Purkinje cell (primary cell): ENCODE measurements around the gene SLX9. TPM values are rescaled to one million over a fixed set of nuclear protein-coding genes. Genes with fewer than 3 reads are reported as not detected.

ENCODE experiments used
- polyA plus RNA-seq: library from polyadenylated mRNA; unstranded; fragments of >200 nt; fragmentation: Nextera tagmentation; gene quantifications from 2 replicates; pipeline ENCODE4 v1.2.1, GENCODE V29; 2014

SLX9 gene
- polyA plus RNA-seq = 1.4 and 1.6 TPM in 2 replicates

GRCh38 chr21:44939532-44940115 lies at the start of gene SLX9:
Gene SLX9, plus strand, starts transcription at chr21:44940029. Its CDS starts 29 bp downstream, at chr21:44940058.

GRCh38 chr21:44920694-44921604 lies 18.9 kb upstream of the SLX9 start, which contains the start of gene ITGB2:
Gene ITGB2, minus strand, starts transcription at chr21:44920899. Its CDS starts 10,117 bp downstream, at chr21:44910782.

Other genes with a start within 250 kb of the SLX9 start
- not detected in 2 replicates for gene KRTAP10-12, start 242.9 kb upstream of the SLX9 start, polyA plus RNA-seq
- gene TSPEAR, start 228.5 kb upstream of the SLX9 start, polyA plus RNA-seq = not detected in 2 replicates
- gene UBE2G2, start 138.2 kb upstream of the SLX9 start, polyA plus RNA-seq = 18.6 and 38.5 TPM in 2 replicates
- 66.7 and 90.6 TPM in 2 replicates for gene SUMO3, start 122.0 kb upstream of the SLX9 start, polyA plus RNA-seq
- 9.0 and 12.0 TPM in 2 replicates for gene PTTG1IP, start 66.3 kb upstream of the SLX9 start, polyA plus RNA-seq
- gene ITGB2, start 19.1 kb upstream of the SLX9 start, polyA plus RNA-seq = not detected in 2 replicates
- gene ADARB1, start 134.6 kb downstream of the SLX9 start, polyA plus RNA-seq = 27.3 and 29.7 TPM in 2 replicates